Measurements from ENCODE around the gene ZNF316. TPM values are rescaled to one million over a fixed set of nuclear protein-coding genes. Genes with fewer than 3 reads are reported as not detected.

ZNF316 gene
- total RNA-seq, 1 experiment from 2014 or later: 48.9 TPM

GRCh38 chr7:6649241-6649961, 12.3 kb downstream of the ZNF316 start:
- Mint-ChIP-seq H3K27me3 (ENCODE audit: unreplicated experiment) (no peaks in the 10 kb centered on the region), H3K9me3 (ENCODE audit: low read depth, unreplicated experiment) (peaks cover 6% of the 10 kb centered on the region), H3K27ac (ENCODE audit: unreplicated experiment) (no peak overlapping the region), H3K4me3 (ENCODE audit: low read depth, unreplicated experiment) (no peak overlapping the region), H3K4me1 (ENCODE audit: low read depth, unreplicated experiment) (no peaks in the 10 kb centered on the region), H3K36me3 (ENCODE audit: insufficient read depth, unreplicated experiment) (peaks cover 96% of the 10 kb centered on the region)
- DNase-seq: no peak
- TF ChIP-seq, protein P1, sequence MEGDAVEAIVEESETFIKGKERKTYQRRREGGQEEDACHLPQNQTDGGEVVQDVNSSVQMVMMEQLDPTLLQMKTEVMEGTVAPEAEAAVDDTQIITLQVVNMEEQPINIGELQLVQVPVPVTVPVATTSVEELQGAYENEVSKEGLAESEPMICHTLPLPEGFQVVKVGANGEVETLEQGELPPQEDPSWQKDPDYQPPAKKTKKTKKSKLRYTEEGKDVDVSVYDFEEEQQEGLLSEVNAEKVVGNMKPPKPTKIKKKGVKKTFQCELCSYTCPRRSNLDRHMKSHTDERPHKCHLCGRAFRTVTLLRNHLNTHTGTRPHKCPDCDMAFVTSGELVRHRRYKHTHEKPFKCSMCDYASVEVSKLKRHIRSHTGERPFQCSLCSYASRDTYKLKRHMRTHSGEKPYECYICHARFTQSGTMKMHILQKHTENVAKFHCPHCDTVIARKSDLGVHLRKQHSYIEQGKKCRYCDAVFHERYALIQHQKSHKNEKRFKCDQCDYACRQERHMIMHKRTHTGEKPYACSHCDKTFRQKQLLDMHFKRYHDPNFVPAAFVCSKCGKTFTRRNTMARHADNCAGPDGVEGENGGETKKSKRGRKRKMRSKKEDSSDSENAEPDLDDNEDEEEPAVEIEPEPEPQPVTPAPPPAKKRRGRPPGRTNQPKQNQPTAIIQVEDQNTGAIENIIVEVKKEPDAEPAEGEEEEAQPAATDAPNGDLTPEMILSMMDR (IDR thresholded peaks at IDR 0.05; ENCODE audit: unreplicated experiment): no peak
- CTCF ChIA-PET: no interaction called here
- BruUV-seq (replicated peaks): no TSS peak
- intact Hi-C loops (cut with micrococcal nuclease; ENCODE audit: unreplicated experiment): no loop called here

GRCh38 chr7:6650086-6650485, 13.0 kb downstream of the ZNF316 start:
- BruUV-seq (replicated peaks): no TSS peak
- H3K4me3 Mint-ChIP-seq (ENCODE audit: low read depth, unreplicated experiment): no peak overlapping the region
- TF ChIP-seq, protein P1 (IDR thresholded peaks at IDR 0.05; ENCODE audit: unreplicated experiment): no peak
- peaks cover 8% of the 10 kb centered on the region for H3K9me3 Mint-ChIP-seq (ENCODE audit: low read depth, unreplicated experiment)
- H3K27me3 Mint-ChIP-seq (ENCODE audit: unreplicated experiment): no peaks in the 10 kb centered on the region
- no peaks in the 10 kb centered on the region for H3K4me1 Mint-ChIP-seq (ENCODE audit: low read depth, unreplicated experiment)
- DNase-seq: no peak
- intact Hi-C loops (cut with micrococcal nuclease; ENCODE audit: unreplicated experiment): no loop called here
- H3K36me3 Mint-ChIP-seq (ENCODE audit: insufficient read depth, unreplicated experiment): peaks cover 97% of the 10 kb centered on the region
- CTCF ChIA-PET: no interaction called here
- no peak overlapping the region for H3K27ac Mint-ChIP-seq (ENCODE audit: unreplicated experiment)

DNA sequence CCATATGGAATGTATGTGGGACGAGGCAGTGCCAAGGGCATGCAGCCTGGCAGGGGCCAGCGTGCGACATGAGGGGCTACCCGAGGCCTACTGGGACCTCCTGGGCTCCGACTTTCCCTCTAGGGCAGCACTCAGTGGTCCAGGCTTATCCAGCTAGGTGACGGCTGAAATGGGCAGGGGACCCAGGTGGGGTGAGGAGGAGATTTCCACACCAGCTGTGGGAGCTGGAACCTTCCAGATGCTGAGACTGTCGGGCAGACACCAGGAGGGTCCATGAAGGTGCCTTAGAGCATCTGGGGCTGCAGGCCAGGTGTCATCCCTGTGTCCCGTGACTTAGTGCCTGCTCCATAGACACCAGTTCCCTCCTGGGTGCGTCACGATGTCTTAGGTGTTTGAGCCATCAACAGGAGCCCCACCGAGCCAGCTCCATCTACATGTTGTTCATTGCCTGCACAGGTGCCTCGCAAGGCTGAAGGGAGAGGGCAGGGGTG, 13.4 kb downstream of the ZNF316 start:
- CTCF ChIA-PET: no interaction called here
- Mint-ChIP-seq H3K27ac (ENCODE audit: unreplicated experiment) (peak overlapping the region; percentile 92), H3K4me1 (ENCODE audit: low read depth, unreplicated experiment) (no peaks in the 10 kb centered on the region), H3K4me3 (ENCODE audit: low read depth, unreplicated experiment) (no peak overlapping the region), H3K9me3 (ENCODE audit: low read depth, unreplicated experiment) (peaks cover 10% of the 10 kb centered on the region), H3K36me3 (ENCODE audit: insufficient read depth, unreplicated experiment) (peaks cover 97% of the 10 kb centered on the region), H3K27me3 (ENCODE audit: unreplicated experiment) (no peaks in the 10 kb centered on the region)
- no TSS peak for BruUV-seq (replicated peaks)
- intact Hi-C loops (cut with micrococcal nuclease; ENCODE audit: unreplicated experiment): no loop called here
- TF ChIP-seq, protein P1 (IDR thresholded peaks at IDR 0.05; ENCODE audit: unreplicated experiment): no peak
- DNase-seq: no peak

DNA sequence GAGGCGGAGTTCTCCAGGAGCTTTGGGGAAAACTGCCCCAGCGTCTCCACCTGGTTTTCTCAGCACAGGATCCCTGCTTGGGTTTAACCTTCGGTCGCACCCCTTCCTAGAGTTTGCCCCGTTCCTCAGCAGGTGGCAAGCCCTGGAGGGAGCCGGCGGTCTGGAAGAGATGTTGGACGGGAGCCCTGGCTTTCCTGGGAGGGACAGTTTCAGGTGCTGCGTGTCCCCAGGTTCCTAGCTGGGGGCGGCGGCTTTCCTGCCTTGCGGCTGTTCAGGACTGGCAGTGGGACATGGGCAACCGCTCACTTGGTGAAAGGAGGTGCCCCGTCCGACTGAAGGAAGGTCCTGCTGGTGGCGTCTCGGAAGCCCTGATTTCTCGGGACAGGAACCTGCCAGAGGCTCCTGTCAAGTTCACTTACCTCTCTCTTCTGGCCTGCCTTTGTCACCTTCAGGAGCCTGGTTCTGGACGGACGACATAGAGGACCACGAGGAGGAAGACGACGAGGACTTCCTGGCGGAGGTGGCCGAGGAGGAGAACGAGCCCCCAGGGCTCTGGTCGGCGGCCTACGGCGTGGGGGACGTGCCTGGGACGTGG, 14.8 kb downstream of the ZNF316 start:
- Mint-ChIP-seq H3K4me3 (ENCODE audit: low read depth, unreplicated experiment) (no peak overlapping the region), H3K27me3 (ENCODE audit: unreplicated experiment) (no peaks in the 10 kb centered on the region), H3K9me3 (ENCODE audit: low read depth, unreplicated experiment) (peaks cover 10% of the 10 kb centered on the region), H3K36me3 (ENCODE audit: insufficient read depth, unreplicated experiment) (peaks cover 93% of the 10 kb centered on the region), H3K4me1 (ENCODE audit: low read depth, unreplicated experiment) (no peaks in the 10 kb centered on the region), H3K27ac (ENCODE audit: unreplicated experiment) (peak overlapping the region; percentile 64)
- BruUV-seq (replicated peaks): no TSS peak
- CTCF ChIA-PET: no interaction called here
- TF ChIP-seq, protein P1 (IDR thresholded peaks at IDR 0.05; ENCODE audit: unreplicated experiment): no peak
- intact Hi-C loops (cut with micrococcal nuclease; ENCODE audit: unreplicated experiment): no loop called here
- no peak for DNase-seq

Measured in Calu3 (cell line).